HFFc6 (cell line): ENCODE data around the gene IL12RB1. TPM values are rescaled to one million over a fixed set of nuclear protein-coding genes. Genes with fewer than 3 reads are reported as not detected.

ENCODE experiments used
- DNase-seq: peaks from one replicate; pipeline ENCODE4 v3.0.0-alpha.2; 2018
- H3K27ac Mint-ChIP-seq: 2 replicates; pipeline ENCODE4 v1.8.0; 2020; ENCODE audit warnings: mild to moderate bottlenecking, mixed read lengths
- H3K27me3 Mint-ChIP-seq: 2 replicates; pipeline ENCODE4 v1.8.0; 2021; ENCODE audit warnings: mild to moderate bottlenecking, moderate library complexity, mixed read lengths; ENCODE audit not compliant: insufficient read depth
- H3K36me3 Mint-ChIP-seq: 2 replicates; pipeline ENCODE4 v1.8.0; 2021; ENCODE audit warnings: low read depth, mixed read lengths
- H3K4me1 Mint-ChIP-seq: 2 replicates; pipeline ENCODE4 v1.8.0; 2020; ENCODE audit warnings: low read depth, mixed read lengths
- H3K4me3 Mint-ChIP-seq: 2 replicates; pipeline ENCODE4 v1.8.0; 2020; ENCODE audit warnings: mild to moderate bottlenecking, moderate library complexity, mixed read lengths
- H3K9me3 Mint-ChIP-seq: 2 replicates; pipeline ENCODE4 v1.8.0; 2020; ENCODE audit warnings: mild to moderate bottlenecking, mixed read lengths
- total RNA-seq, 6 experiments: library from RNA; stranded (reverse); fragmentation: NEBNext Ultra II Directional; extraction: Animal tissue kit (Norgen Biotek cat#: 25700); gene quantifications; 2 replicates in 1 of 6; 3 replicates in 5 of 6; pipeline ENCODE4 v1.2.3, GENCODE V29; 2021
- TF ChIP-seq, protein P1 (sequence below): fragments of 200-600 bp; sonication (generic); IDR thresholded peaks from 2 replicates; pipeline ENCODE4 v1.5.0; 2021; ENCODE audit warnings: antibody characterized with exemption, mild to moderate bottlenecking

IL12RB1 gene
- total RNA-seq, 6 experiments from 2014 or later: 0.10 TPM; not detected in 5

DNA sequence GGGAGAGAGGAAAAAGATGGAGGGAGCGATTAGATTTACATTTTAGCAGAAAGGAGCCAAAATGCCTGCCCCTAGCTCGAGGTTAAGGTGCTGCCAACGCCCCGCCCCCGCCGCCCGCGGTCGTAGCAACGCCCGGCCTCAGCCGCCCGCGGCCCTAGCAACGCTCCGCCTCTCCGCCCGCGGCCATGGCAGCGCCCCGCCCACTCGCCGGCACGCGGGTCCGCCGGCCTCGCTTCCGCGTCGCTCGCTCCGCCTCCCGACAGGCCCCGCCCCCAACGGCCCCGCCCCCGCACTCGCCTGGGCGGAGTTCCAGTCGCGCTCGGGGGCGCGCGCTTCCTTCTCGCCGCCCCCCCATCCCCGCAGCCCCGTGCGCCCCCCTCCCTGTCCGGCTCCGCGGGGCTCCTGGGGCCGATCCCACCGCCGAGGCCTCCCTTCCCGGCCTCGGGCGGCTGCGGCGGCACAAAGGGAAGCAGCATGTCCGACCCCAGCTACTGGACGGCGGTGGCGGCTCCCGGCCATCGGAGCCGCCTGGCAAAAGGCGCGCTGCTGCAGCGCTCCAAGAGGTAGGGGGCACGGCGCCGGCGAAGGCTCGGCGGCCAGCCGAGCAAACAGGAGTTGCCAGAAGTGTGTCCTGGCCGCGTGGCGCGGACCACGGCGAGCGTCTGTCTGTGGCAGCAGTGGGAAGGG is 31.1 kb upstream of the IL12RB1 start:
- peaks cover 16% of the 10 kb centered on the region for H3K4me1 Mint-ChIP-seq
- peaks cover 3% of the 10 kb centered on the region for H3K27me3 Mint-ChIP-seq
- peak overlapping the region; percentile 86 for H3K4me3 Mint-ChIP-seq
- H3K27ac Mint-ChIP-seq: peak overlapping the region; percentile 79
- TF ChIP-seq, protein P1, sequence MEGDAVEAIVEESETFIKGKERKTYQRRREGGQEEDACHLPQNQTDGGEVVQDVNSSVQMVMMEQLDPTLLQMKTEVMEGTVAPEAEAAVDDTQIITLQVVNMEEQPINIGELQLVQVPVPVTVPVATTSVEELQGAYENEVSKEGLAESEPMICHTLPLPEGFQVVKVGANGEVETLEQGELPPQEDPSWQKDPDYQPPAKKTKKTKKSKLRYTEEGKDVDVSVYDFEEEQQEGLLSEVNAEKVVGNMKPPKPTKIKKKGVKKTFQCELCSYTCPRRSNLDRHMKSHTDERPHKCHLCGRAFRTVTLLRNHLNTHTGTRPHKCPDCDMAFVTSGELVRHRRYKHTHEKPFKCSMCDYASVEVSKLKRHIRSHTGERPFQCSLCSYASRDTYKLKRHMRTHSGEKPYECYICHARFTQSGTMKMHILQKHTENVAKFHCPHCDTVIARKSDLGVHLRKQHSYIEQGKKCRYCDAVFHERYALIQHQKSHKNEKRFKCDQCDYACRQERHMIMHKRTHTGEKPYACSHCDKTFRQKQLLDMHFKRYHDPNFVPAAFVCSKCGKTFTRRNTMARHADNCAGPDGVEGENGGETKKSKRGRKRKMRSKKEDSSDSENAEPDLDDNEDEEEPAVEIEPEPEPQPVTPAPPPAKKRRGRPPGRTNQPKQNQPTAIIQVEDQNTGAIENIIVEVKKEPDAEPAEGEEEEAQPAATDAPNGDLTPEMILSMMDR: no peak; the same call in 1 of the 2 replicates
- DNase-seq: peak; percentile 62
- H3K36me3 Mint-ChIP-seq: 0 out of 2 replicates have a peak, but pooled peaks cover 4% of the 10 kb centered on the region
- no peaks in the 10 kb centered on the region for H3K9me3 Mint-ChIP-seq

DNA sequence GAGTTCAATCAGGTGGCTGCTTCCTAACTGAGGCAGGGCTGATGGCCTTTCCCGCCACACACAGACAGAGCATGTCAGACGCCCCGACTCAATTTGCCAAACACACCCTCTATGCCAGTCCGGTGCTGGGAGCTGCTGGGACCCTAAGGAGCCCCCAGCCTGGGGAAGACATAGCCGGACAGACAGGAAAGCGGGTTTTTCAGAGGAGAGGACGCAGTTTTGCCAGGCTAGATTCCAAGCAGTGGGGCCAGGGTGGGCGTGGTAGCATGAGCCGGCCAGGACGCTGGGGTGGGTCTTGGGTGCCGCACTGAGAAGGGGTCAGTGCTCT is 30.6 kb upstream of the IL12RB1 start:
- H3K4me1 Mint-ChIP-seq: peaks cover 19% of the 10 kb centered on the region
- peaks cover 3% of the 10 kb centered on the region for H3K27me3 Mint-ChIP-seq
- DNase-seq: no peak
- peak overlapping the region; percentile 79 for H3K27ac Mint-ChIP-seq
- H3K9me3 Mint-ChIP-seq: no peaks in the 10 kb centered on the region
- TF ChIP-seq, protein P1: no peak
- H3K36me3 Mint-ChIP-seq: 0 out of 2 replicates have a peak, but pooled peaks cover 4% of the 10 kb centered on the region
- H3K4me3 Mint-ChIP-seq: peak overlapping the region; percentile 81

DNA sequence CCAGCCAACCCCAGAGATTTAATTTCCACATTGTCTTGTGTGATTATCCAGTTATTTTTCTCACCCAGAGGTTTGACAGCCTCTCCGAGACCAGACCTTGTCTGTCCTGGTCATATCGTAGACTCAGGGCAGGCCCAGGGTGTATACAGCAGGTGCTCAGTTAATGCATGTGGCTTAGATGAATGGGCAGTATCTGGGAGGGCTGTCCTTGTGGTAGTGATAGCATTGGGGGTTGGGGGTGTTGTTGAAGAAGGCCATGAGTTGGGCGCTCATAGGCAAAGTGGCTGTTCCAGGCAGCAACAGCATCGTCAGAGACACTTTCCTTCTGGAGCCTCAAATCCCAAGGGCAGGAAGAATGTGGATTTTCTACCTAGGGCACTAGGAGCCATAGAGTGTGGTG is 27.7 kb upstream of the IL12RB1 start:
- DNase-seq: no peak
- H3K9me3 Mint-ChIP-seq: no peaks in the 10 kb centered on the region
- H3K36me3 Mint-ChIP-seq: 0 out of 2 replicates have a peak, but pooled peaks cover 4% of the 10 kb centered on the region
- H3K27me3 Mint-ChIP-seq: peaks cover 3% of the 10 kb centered on the region
- TF ChIP-seq, protein P1: no peak
- H3K27ac Mint-ChIP-seq: no peak overlapping the region
- H3K4me3 Mint-ChIP-seq: no peak overlapping the region
- peaks cover 20% of the 10 kb centered on the region for H3K4me1 Mint-ChIP-seq

GRCh38 chr19:18113827-18114226 is 27.1 kb upstream of the IL12RB1 start:
- Mint-ChIP-seq H3K27ac (no peak overlapping the region), H3K4me1 (peaks cover 21% of the 10 kb centered on the region)
- TF ChIP-seq, protein P1: no peak

DNA sequence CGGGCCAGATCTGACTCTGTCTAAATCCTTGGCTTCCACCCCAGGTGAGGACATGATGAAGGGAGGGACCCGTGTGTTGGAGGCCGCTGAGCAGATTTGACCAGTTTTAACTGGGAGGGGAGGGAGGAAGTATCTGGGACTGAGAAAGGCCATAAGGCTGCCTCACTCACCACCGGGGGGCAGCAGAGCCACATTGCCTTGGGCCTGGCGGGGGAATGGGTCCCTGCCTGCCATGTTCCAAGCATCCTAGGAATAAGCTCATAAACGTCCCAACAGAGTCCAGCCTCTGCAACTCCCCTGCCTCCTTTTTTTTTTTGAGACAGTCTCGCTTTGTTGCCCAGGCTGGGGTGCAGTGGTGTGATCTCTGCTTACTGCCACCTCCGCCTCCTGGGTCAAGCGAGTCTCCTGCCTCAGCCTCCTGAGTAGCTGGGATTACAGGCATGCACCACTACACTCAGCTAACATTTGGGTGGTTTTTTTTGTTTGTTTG is 26.3 kb upstream of the IL12RB1 start:
- Mint-ChIP-seq H3K9me3 (no peaks in the 10 kb centered on the region), H3K27ac (peak overlapping the region; percentile 56; the same call in 1 of the 2 replicates), H3K27me3 (peaks cover 3% of the 10 kb centered on the region), H3K36me3 (0 out of 2 replicates have a peak, but pooled peaks cover 4% of the 10 kb centered on the region), H3K4me3 (no peak overlapping the region), H3K4me1 (peaks cover 21% of the 10 kb centered on the region)
- TF ChIP-seq, protein P1: peak; percentile 92
- peak; percentile 64 for DNase-seq

More at GRCh38 chr19:18113827-18114226, 27.1 kb upstream of the IL12RB1 start:
- Mint-ChIP-seq H3K27me3 (peaks cover 3% of the 10 kb centered on the region), H3K4me3 (no peak overlapping the region), H3K36me3 (0 out of 2 replicates have a peak, but pooled peaks cover 4% of the 10 kb centered on the region), H3K9me3 (no peaks in the 10 kb centered on the region)
- no peak for DNase-seq
